Right lobe of liver (tissue), 6 donors: Measurements from ENCODE around the gene MOB2. TPM values are rescaled to one million over a fixed set of nuclear protein-coding genes. Genes with fewer than 3 reads are reported as not detected.

ENCODE experiments used
- ATAC-seq, 4 donors: fragments of 200-7000 bp; cut with Tn5 transposase; one replicate each; pipeline ENCODE4 v1.9.1; 2020; ENCODE audit warnings: mild to moderate bottlenecking in 4 of 4, moderate library complexity in 4 of 4
- DNase-seq, 3 donors: peaks; one replicate each; pipeline ENCODE4 v3.0.0-alpha.2; 2020
- H3K27ac ChIP-seq, 3 donors: fragments of 200-600 bp; one replicate each; pipeline ENCODE4 v1.8.0; 2022
- H3K27me3 ChIP-seq, 2 donors: fragments of 200-600 bp; one replicate each; pipeline ENCODE4 v1.8.0; 2022
- H3K36me3 ChIP-seq, 4 donors: fragments of 200-600 bp; sonication (generic) in 1 of 4; one replicate each; pipeline versions ENCODE4 v1.5.1 to v1.8.0; 2017 to 2022; ENCODE audit warnings: control low read depth in 1 of 4
- H3K4me1 ChIP-seq, 4 donors: fragments of 200-600 bp; sonication (generic) in 1 of 4; one replicate each; pipeline versions ENCODE4 v1.5.1 to v1.8.0; 2017 to 2022; ENCODE audit warnings: control low read depth in 1 of 4
- H3K4me3 ChIP-seq, 3 donors: fragments of 200-600 bp; one replicate each; pipeline ENCODE4 v1.8.0; 2022
- H3K9me3 ChIP-seq, 4 donors: fragments of 200-600 bp; sonication (generic) in 1 of 4; one replicate each; pipeline versions ENCODE4 v1.5.1 to v1.8.0; 2017 to 2022; ENCODE audit warnings: control low read depth in 1 of 4
- POLR2A ChIP-seq: fragments of 450-650 bp; IDR thresholded peaks from one replicate; pipeline ENCODE4 v1.6.1; 2017; ENCODE audit warnings: antibody characterized with exemption, mild to moderate bottlenecking
- WGBS: methylation state at CpG from one replicate; pipeline ENCODE4 v1.1.6; 2018; ENCODE audit warnings: low coverage, low lambda C conversion rate; ENCODE audit not compliant: insufficient coverage; ENCODE audit errors: missing lambda C conversion rate; 5-methylcytosine and 5-hydroxymethylcytosine counted together
- intact Hi-C, 2 donors: fragments of 100-400 bp; cut with DNase I; formaldehyde crosslinking; loops; one replicate each; pipeline versions ENCODE4 v1.11.2 to v1.14.1; 2022
- total RNA-seq, 6 experiments: library from RNA; depleted of rRNA in 2 of 6; stranded (reverse); fragments of >200 nt in 2 of 6; fragmentation: NEBNext Ultra II Directional in 3 of 6; extraction: Animal tissue kit (Norgen Biotek cat#: 25700) in 3 of 6; gene quantifications; one replicate each; pipeline versions ENCODE4 v1.1.0 to v1.2.4, GENCODE V29; 2016 to 2023
- TF ChIP-seq, protein P1 (sequence below), 4 donors: fragments of 200-600 bp in 3 of 4; fragments of 450-650 bp in 1 of 4; IDR thresholded peaks; one replicate each; pipeline versions ENCODE4 v1.5.1 to v1.8.0; 2016 to 2022; ENCODE audit warnings: antibody characterized with exemption in 4 of 4, mild to moderate bottlenecking in 2 of 4
- donor health status: DM: no; HTN: yes; CAD: no.
- donor health status: DM: no; HTN: no; CAD: no.
- donor health status: DM: no; HTN: no; CAD: no.
- donor health status: DM: no; HTN: yes; CAD: no.
- donor health status: DM: no; HTN: yes; CAD: no.

Gene MOB2
- total RNA-seq, 6 experiments from 2014 or later: 8.5 to 17.0 (median 14.1) TPM

DNA sequence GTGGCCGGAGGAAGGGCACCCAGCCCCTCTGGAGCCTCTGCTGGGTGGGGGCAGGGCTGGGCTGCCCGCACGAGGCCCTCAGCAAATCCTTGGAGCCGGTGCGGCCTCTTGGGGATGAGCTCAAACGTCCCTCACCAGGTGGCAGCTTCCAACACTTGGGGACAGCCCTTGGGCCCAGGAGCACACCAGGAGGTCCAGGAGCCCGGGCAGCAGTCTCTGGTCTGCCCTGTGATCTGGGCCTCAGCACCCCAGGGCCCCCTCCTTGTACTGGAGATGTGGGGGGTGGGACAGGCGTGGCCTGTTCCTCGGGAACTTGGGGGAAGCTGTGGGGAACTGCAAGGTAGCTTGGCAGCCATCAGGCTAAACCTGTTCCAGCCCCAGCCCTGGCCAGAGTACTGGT lies 40.0 kb downstream of the MOB2 start:
- ATAC-seq: no peak
- no peaks in the 10 kb centered on the region for H3K9me3 ChIP-seq

GRCh38 chr11:1445741-1446445 lies 40.7 kb downstream of the MOB2 start:
- no peak for TF ChIP-seq POLR2A
- TF ChIP-seq, protein P1, sequence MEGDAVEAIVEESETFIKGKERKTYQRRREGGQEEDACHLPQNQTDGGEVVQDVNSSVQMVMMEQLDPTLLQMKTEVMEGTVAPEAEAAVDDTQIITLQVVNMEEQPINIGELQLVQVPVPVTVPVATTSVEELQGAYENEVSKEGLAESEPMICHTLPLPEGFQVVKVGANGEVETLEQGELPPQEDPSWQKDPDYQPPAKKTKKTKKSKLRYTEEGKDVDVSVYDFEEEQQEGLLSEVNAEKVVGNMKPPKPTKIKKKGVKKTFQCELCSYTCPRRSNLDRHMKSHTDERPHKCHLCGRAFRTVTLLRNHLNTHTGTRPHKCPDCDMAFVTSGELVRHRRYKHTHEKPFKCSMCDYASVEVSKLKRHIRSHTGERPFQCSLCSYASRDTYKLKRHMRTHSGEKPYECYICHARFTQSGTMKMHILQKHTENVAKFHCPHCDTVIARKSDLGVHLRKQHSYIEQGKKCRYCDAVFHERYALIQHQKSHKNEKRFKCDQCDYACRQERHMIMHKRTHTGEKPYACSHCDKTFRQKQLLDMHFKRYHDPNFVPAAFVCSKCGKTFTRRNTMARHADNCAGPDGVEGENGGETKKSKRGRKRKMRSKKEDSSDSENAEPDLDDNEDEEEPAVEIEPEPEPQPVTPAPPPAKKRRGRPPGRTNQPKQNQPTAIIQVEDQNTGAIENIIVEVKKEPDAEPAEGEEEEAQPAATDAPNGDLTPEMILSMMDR (IDR thresholded peaks at IDR 0.05): no peak
- intact Hi-C loops: no loop called here
- ATAC-seq (peak; percentile 6 to 49 (median 34)), DNase-seq (no peak)
- Histone ChIP-seq H3K27me3 (no peaks in the 10 kb centered on the region), H3K36me3 (no peaks in the 10 kb centered on the region), H3K9me3 (no peaks in the 10 kb centered on the region), H3K4me3 (no peak overlapping the region), H3K4me1 (no peaks in the 10 kb centered on the region), H3K27ac (no peak overlapping the region)
- WGBS: 58% methylated on average over 4 of the region's 30 CpGs

More for the DNA sequence above, 40.0 kb downstream of the MOB2 start:
- no peaks in the 10 kb centered on the region for H3K4me1 ChIP-seq
- intact Hi-C loops: no loop called here
- H3K27ac ChIP-seq: no peak overlapping the region
- no CpG with 5 or more reads among the region's 9 CpGs for WGBS
- TF ChIP-seq, protein P1 (IDR thresholded peaks at IDR 0.05): no peak
- TF ChIP-seq POLR2A: no peak
- no peak for DNase-seq
- no peaks in the 10 kb centered on the region for H3K36me3 ChIP-seq
- H3K4me3 ChIP-seq: no peak overlapping the region
- no peaks in the 10 kb centered on the region for H3K27me3 ChIP-seq

DNA sequence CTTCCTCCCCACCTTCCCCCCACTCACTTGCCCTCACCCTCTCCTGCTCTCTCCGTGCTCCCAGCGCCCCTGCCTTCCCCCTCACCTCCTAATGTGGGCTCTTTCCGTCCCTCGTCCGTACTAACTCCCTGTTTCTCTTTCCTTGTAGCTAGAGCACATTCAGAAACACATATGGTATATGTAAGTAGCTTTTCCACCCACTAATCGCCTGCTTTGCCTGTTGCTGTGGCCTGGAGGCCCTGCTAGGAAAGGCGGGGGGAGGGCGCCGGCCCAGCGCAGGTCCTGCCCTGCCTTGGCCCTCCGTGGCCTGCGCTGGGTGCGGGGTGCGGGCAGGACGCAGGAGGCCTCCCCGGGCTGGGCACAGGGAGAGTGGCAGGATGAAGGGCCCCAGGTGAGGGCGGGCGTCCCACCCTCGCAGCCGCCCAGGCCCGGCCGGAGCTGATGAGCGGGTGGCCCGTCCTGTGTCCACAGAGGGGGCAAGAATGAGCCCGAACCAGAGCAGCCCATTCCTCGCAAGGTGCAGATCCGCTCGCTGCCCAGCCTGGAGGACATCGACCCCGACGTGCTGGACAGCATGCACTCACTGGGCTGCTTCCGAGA lies 41.7 kb downstream of the MOB2 start:
- ATAC-seq (no peak), DNase-seq (no peak)
- TF ChIP-seq, protein P1 (IDR thresholded peaks at IDR 0.05): no peak
- no peak for TF ChIP-seq POLR2A
- Histone ChIP-seq H3K27me3 (no peaks in the 10 kb centered on the region), H3K9me3 (no peaks in the 10 kb centered on the region), H3K4me3 (no peak overlapping the region), H3K36me3 (no peaks in the 10 kb centered on the region), H3K27ac (no peak overlapping the region), H3K4me1 (no peaks in the 10 kb centered on the region)
- intact Hi-C loops: no loop called here
- 44% methylated on average over 14 of the region's 32 CpGs for WGBS

DNA sequence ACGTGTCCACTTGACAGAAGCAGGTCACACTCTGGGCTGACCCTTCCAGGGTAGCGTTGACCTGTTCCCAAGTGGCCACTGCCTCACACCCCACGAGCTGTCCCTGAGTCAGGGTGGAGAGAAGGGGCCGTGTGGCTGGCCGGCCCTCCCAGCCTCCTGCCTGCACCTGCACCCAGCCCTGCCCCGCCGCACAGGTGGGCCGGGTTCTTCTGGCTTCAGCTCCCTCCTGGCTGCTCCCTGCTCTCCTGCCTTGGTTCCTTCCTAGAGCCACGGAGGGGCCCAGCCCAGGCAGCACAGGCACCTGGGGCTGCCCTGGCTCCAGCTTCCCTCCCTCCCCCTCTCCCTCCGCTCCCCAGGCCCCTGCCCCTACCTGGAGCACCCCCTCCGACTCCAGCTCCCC lies 42.3 kb downstream of the MOB2 start:
- no peak overlapping the region for H3K27ac ChIP-seq
- no peak for TF ChIP-seq POLR2A
- TF ChIP-seq, protein P1 (IDR thresholded peaks at IDR 0.05): no peak
- no peaks in the 10 kb centered on the region for H3K27me3 ChIP-seq
- no peaks in the 10 kb centered on the region for H3K9me3 ChIP-seq
- 54% methylated on average over 3 of the region's 11 CpGs for WGBS
- H3K36me3 ChIP-seq: no peaks in the 10 kb centered on the region
- no peaks in the 10 kb centered on the region for H3K4me1 ChIP-seq
- intact Hi-C loops: no loop called here
- no peak for DNase-seq
- ATAC-seq: peak in 1 of 4 donors; percentile 21
- no peak overlapping the region for H3K4me3 ChIP-seq
